Measurements from ENCODE around the gene WDR26. TPM values are rescaled to one million over a fixed set of nuclear protein-coding genes. Genes with fewer than 3 reads are reported as not detected.
A peak's percentile ranks its signal among the peaks of the same experiment; 100 is the strongest.
"Not testable (repeated sequence)": the region's sequence is repeated elsewhere in the genome, so short reads cannot be mapped to it uniquely, and the experiment has no call there.

Gene WDR26
- total RNA-seq, 1 donor from 2014 or later, result 61.8 TPM

DNA sequence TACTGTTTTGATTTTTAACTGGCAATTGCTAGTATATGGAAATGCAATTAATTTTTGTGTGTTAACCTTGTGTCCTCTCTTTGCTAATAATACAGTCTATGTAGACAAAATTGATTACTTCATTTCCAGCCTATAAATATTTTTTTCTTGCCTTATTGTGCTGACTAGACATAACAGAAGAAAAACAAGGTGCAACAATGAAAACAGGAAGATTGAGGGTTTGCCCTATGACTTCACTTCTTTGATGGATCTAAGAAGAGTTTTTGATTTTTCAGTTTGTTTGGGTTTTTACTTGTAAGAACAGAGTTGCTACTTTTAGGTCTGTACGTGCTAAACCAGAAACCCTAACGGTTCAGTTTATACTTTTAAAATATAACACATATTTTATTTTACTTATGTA lies 86.5 kb downstream of the WDR26 start:
- no peak for DNase-seq

- DNase-seq, result no peak
Observed at GRCh38 chr1:224343679-224344078, 90.9 kb downstream of the WDR26 start.

GRCh38 chr1:224340453-224341384 lies 93.9 kb downstream of the WDR26 start:
- DNase-seq, result not testable (repeated sequence)

DNA sequence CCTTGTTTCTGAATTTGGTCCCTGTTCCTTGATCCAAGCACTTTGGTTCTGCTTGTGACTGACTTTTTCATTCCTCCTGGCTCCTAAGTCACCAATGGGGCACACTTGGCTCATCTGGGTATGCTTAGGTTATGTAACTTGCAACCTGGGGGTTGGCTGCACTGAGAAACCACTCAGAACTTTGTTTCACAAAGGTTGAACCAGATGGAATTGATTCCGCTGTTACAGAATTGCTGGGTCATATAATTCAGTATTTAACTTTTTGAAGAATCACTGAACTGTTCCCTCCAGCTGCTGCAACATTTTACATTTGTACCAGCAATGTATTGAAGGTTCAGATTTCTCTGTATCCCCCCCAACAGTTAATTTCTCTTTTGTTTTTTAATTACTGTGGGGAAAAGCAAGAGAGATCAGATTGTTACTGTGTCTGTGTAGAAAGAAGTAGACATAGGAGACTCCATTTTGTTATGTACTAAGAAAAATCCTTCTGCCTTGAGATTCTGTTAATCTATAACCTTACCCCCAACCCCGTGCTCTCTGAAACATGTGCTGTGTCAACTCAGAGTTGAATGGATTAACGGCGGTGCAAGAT lies 95.1 kb downstream of the WDR26 start:
- no peak for DNase-seq

DNA sequence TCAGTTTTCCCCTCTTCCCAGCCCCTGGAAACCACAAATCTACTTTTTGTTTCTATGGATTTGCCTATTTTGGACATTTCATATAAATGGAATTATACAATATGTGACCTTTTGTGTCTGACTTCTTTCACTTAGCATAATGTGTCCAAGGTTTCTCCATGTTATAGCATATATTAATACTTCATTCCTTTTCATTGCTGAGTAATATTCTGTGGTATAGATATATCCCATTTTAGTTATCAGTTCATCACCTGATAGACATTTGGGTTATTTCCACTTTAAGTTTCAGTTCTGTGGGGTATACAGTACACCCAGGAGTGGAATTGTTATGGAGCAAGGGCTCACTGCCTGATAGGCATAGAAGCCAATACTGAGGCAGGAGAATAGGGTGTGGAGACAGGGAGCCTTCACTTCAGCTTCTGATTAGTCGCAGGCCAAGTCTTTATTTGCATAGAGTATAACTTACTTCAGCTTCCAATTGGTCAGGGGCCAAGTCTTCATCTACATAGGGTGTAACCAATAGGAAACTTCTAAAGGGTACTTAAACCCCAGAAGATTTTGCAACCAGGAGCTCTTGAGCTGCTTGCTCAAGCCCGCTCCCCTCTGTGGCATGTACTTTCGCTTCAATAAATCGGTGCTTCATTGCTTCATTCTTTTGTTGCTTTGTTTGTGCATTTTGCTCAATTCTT lies 96.3 kb downstream of the WDR26 start:
- DNase-seq, result no peak

Small RNA genes lying within 50 kb of the gene (small RNA-seq; reads per million reads assigned to genes)
- gene MIR4742, result 0.32 reads per million, percentile 18 among the genes with 10 or more reads in this experiment

Other genes with a start within 250 kb of the WDR26 start
- 36.0 TPM for gene NVL, start 104.6 kb downstream of the WDR26 start, total RNA-seq
- 34.2 TPM for gene CNIH4, start 77.9 kb downstream of the WDR26 start, total RNA-seq
- gene CNIH3, start 181.5 kb upstream of the WDR26 start, total RNA-seq, result 18.2 TPM

Measured in occipital lobe (tissue), 3 donors.